OCI-LY3 (cell line): ENCODE measurements around the gene KRT13.

ENCODE experiments used
- H2AFZ ChIP-seq: fragments of 200-600, 300-600 bp; shearing (Covaris generic); 2 replicates; pipeline ENCODE4 v1.6.0; 2014; ENCODE audit warnings: antibody characterized with exemption, low read depth, low read length
- H3K27ac ChIP-seq: fragments of 200-600, 300-600 bp; sonication (generic); 2 replicates; pipeline ENCODE4 v1.5.1; 2014; ENCODE audit warnings: mild to moderate bottlenecking, low read length, moderate library complexity, mixed read lengths
- H3K27me3 ChIP-seq: fragments of 200-600, 300-600 bp; sonication (generic); 2 replicates; pipeline ENCODE4 v1.6.1; 2014; ENCODE audit warnings: low read depth, low read length, mixed read lengths
- H3K36me3 ChIP-seq: fragments of 200-600, 300-600 bp; sonication (generic); replicated peaks from 2 replicates; pipeline ENCODE3; 2014; ENCODE audit warnings: low read depth, low read length, mixed read lengths
- H3K4me1 ChIP-seq: fragments of 300-600, 200-600 bp; sonication (generic); 2 replicates; pipeline ENCODE4 v1.6.1; 2014; ENCODE audit warnings: low read length, mixed read lengths
- H3K4me2 ChIP-seq: fragments of 200-600, 300-600 bp; sonication (generic); 2 replicates; pipeline ENCODE4 v1.6.1; 2014; ENCODE audit warnings: low read length, mixed read lengths
- H3K4me3 ChIP-seq: fragments of 300-600, 200-600 bp; sonication (generic); 2 replicates; pipeline ENCODE4 v1.5.1; 2014; ENCODE audit warnings: antibody characterized with exemption, mild to moderate bottlenecking, low read length, moderate library complexity
- H3K79me2 ChIP-seq: fragments of 300-600, 200-600 bp; shearing (Covaris generic); 2 replicates; pipeline ENCODE4 v1.6.1; 2014; ENCODE audit warnings: mild to moderate bottlenecking, low read length, mixed read lengths
- H3K9ac ChIP-seq: fragments of 300-600, 200-600 bp; shearing (Covaris generic); 2 replicates; pipeline ENCODE4 v1.6.0; 2014; ENCODE audit warnings: mild to moderate bottlenecking, low read length, moderate library complexity
- H3K9me3 ChIP-seq: fragments of 200-600, 300-600 bp; shearing (Covaris generic); 2 replicates; pipeline ENCODE4 v1.6.1; 2014; ENCODE audit warnings: low read length, mixed read lengths; ENCODE audit not compliant: insufficient read depth
- H4K20me1 ChIP-seq: fragments of 200-600, 300-600 bp; sonication (generic); 2 replicates; pipeline ENCODE4 v1.6.1; 2016; ENCODE audit warnings: low read length, mixed read lengths; ENCODE audit not compliant: insufficient read depth
- CTCF ChIP-seq: fragments of 200-600, 300-600 bp; sonication (generic); IDR thresholded peaks from 2 replicates; pipeline ENCODE4 v1.5.1; 2014; ENCODE audit warnings: antibody characterized with exemption, low read length, low read depth
- EZH2phosphoT487 ChIP-seq: fragments of 200-600 bp; shearing (Covaris generic); IDR thresholded peaks from 2 replicates; pipeline ENCODE4 v1.6.1; 2018; ENCODE audit warnings: antibody characterized with exemption, mixed run types, low read depth

KRT13 gene

GRCh38 chr17:41462705-41463104 lies 42.7 kb downstream of the KRT13 start:
- Histone ChIP-seq H3K9ac (no peak overlapping the region), H3K36me3 (no peaks in the 10 kb centered on the region), H3K79me2 (no peaks in the 10 kb centered on the region), H4K20me1 (no peaks in the 10 kb centered on the region), H3K4me3 (no peak overlapping the region), H3K27me3 (peaks cover 9% of the 10 kb centered on the region; the same call in 1 of the 2 replicates), H3K4me2 (no peak overlapping the region), H3K27ac (no peak overlapping the region), H2AFZ (no peak overlapping the region), H3K9me3 (no peaks in the 10 kb centered on the region), H3K4me1 (no peaks in the 10 kb centered on the region)
- TF ChIP-seq EZH2phosphoT487 (no peak), CTCF (no peak)

- Histone ChIP-seq H4K20me1 (no peaks in the 10 kb centered on the region), H3K4me3 (no peak overlapping the region), H3K27me3 (peaks cover 26% of the 10 kb centered on the region; the same call in 1 of the 2 replicates), H3K4me1 (no peaks in the 10 kb centered on the region), H3K27ac (no peak overlapping the region), H3K36me3 (no peaks in the 10 kb centered on the region), H3K4me2 (no peak overlapping the region), H3K9ac (no peak overlapping the region), H3K79me2 (no peaks in the 10 kb centered on the region), H3K9me3 (no peaks in the 10 kb centered on the region), H2AFZ (no peak overlapping the region)
- TF ChIP-seq EZH2phosphoT487: no peak
- no peak for TF ChIP-seq CTCF
Observed at GRCh38 chr17:41457676-41458075, 47.7 kb downstream of the KRT13 start.

- Histone ChIP-seq H3K4me2 (no peak overlapping the region), H3K4me1 (no peaks in the 10 kb centered on the region), H3K9ac (no peak overlapping the region), H4K20me1 (no peaks in the 10 kb centered on the region), H3K27me3 (peaks cover 26% of the 10 kb centered on the region; the same call in 1 of the 2 replicates), H3K27ac (no peak overlapping the region), H3K79me2 (no peaks in the 10 kb centered on the region), H3K9me3 (no peaks in the 10 kb centered on the region), H2AFZ (no peak overlapping the region), H3K36me3 (no peaks in the 10 kb centered on the region), H3K4me3 (no peak overlapping the region)
- TF ChIP-seq EZH2phosphoT487 (no peak), CTCF (no peak)
Observed at GRCh38 chr17:41456204-41456603, 49.2 kb downstream of the KRT13 start.

- H3K9ac ChIP-seq: no peak overlapping the region
- H3K4me3 ChIP-seq: no peak overlapping the region
- H4K20me1 ChIP-seq: no peaks in the 10 kb centered on the region
- H3K27ac ChIP-seq: no peak overlapping the region
- H3K4me2 ChIP-seq: no peak overlapping the region
- H3K36me3 ChIP-seq: no peaks in the 10 kb centered on the region
- no peaks in the 10 kb centered on the region for H3K79me2 ChIP-seq
- H3K4me1 ChIP-seq: no peaks in the 10 kb centered on the region
- H3K9me3 ChIP-seq: no peaks in the 10 kb centered on the region
- H2AFZ ChIP-seq: no peak overlapping the region
- no peak for TF ChIP-seq CTCF
- TF ChIP-seq EZH2phosphoT487: no peak
- H3K27me3 ChIP-seq: peaks cover 31% of the 10 kb centered on the region; the same call in 1 of the 2 replicates
Observed at GRCh38 chr17:41455236-41455635, 50.2 kb downstream of the KRT13 start.
